Right atrium auricular region (tissue), 2 donors: Measurements from ENCODE around the gene ALDH1A1. TPM values are rescaled to one million over a fixed set of nuclear protein-coding genes. Genes with fewer than 3 reads are reported as not detected.

Source experiments
- DNase-seq: peaks from one replicate; pipeline ENCODE4 v3.0.0-alpha.2; 2019; ENCODE audit warnings: low spot score
- H3K27ac ChIP-seq, 2 donors: fragments of 200-600 bp; sonication (generic); 1 replicate in 1 of 2; 2 replicates in 1 of 2; pipeline ENCODE4 v1.5.1; 2016 to 2019
- H3K27me3 ChIP-seq, 2 donors: fragments of 200-600 bp; sonication (generic); one replicate each; pipeline versions ENCODE4 v1.5.1 to v1.6.0; 2017 to 2019
- H3K36me3 ChIP-seq: fragments of 200-600 bp; sonication (generic); one replicate; pipeline ENCODE4 v1.5.1; 2016
- H3K4me1 ChIP-seq, 2 donors: fragments of 200-600 bp; sonication (generic); one replicate each; pipeline versions ENCODE4 v1.5.1 to v1.6.0; 2017 to 2019
- H3K4me3 ChIP-seq, 2 donors: fragments of 200-600 bp; sonication (generic); 1 replicate in 1 of 2; 2 replicates in 1 of 2; pipeline ENCODE4 v1.5.1; 2017 to 2019; ENCODE audit warnings: mild to moderate bottlenecking in 1 of 2, moderate library complexity in 1 of 2
- H3K9me3 ChIP-seq, 2 donors: fragments of 200-600 bp; sonication (generic); one replicate each; pipeline ENCODE4 v1.5.1; 2019
- CTCF ChIP-seq, 2 donors: fragments of 200-600 bp; sonication (generic); IDR thresholded peaks; one replicate each; pipeline ENCODE4 v1.5.1; 2019; ENCODE audit warnings: antibody characterized with exemption in 2 of 2
- total RNA-seq, 2 donors: library from RNA; depleted of rRNA; stranded (reverse); fragments of >200 nt; gene quantifications; one replicate each; pipeline ENCODE4 v1.1.0, GENCODE V29; 2016

ALDH1A1 gene
- total RNA-seq, 2 donors from 2014 or later = 24.0 to 32.2 TPM

GRCh38 chr9:72896439-72896838 is 56.4 kb downstream of the ALDH1A1 start:
- H3K4me1 ChIP-seq = no peaks in the 10 kb centered on the region
- H3K9me3 ChIP-seq = no peaks in the 10 kb centered on the region
- no peak for TF ChIP-seq CTCF (IDR thresholded peaks at IDR 0.05)
- no peak overlapping the region for H3K4me3 ChIP-seq
- no peaks in the 10 kb centered on the region for H3K27me3 ChIP-seq
- no peak overlapping the region for H3K27ac ChIP-seq
- no peaks in the 10 kb centered on the region for H3K36me3 ChIP-seq
- no peak for DNase-seq

GRCh38 chr9:72895122-72895521 is 57.7 kb downstream of the ALDH1A1 start:
- DNase-seq = no peak
- Histone ChIP-seq H3K4me3 (no peak overlapping the region), H3K4me1 (no peaks in the 10 kb centered on the region), H3K27ac (no peak overlapping the region), H3K27me3 (no peaks in the 10 kb centered on the region), H3K36me3 (no peaks in the 10 kb centered on the region), H3K9me3 (no peaks in the 10 kb centered on the region)
- TF ChIP-seq CTCF (IDR thresholded peaks at IDR 0.05) = no peak

DNA sequence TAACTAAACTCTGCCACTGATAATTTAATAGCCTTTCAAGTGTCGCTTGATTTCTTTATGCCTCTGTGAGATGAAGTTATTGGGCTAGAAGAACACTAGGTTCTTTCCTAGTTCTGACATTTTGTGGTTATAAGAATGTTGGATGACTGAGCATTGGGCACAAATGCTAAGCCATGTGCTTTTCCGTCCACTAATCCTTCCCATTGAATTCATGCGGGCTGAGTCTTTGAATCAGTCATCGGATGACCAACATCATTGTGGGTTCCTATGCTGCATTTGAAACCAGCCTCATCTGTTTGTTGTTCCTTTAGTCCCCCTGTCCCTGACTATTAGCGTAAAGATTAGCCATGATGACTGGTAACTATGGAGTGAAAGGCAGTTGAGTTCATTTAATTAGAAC is 58.5 kb downstream of the ALDH1A1 start:
- no peak for TF ChIP-seq CTCF (IDR thresholded peaks at IDR 0.05)
- Histone ChIP-seq H3K36me3 (no peaks in the 10 kb centered on the region), H3K27me3 (no peaks in the 10 kb centered on the region), H3K27ac (no peak overlapping the region), H3K4me3 (no peak overlapping the region), H3K9me3 (no peaks in the 10 kb centered on the region), H3K4me1 (no peaks in the 10 kb centered on the region)
- DNase-seq = no peak

GRCh38 chr9:72893437-72893836 is 59.4 kb downstream of the ALDH1A1 start:
- H3K27me3 ChIP-seq = no peaks in the 10 kb centered on the region
- H3K36me3 ChIP-seq = no peaks in the 10 kb centered on the region
- no peak overlapping the region for H3K27ac ChIP-seq
- DNase-seq = no peak
- no peak for TF ChIP-seq CTCF (IDR thresholded peaks at IDR 0.05)
- no peaks in the 10 kb centered on the region for H3K4me1 ChIP-seq
- no peak overlapping the region for H3K4me3 ChIP-seq
- H3K9me3 ChIP-seq = no peaks in the 10 kb centered on the region

DNA sequence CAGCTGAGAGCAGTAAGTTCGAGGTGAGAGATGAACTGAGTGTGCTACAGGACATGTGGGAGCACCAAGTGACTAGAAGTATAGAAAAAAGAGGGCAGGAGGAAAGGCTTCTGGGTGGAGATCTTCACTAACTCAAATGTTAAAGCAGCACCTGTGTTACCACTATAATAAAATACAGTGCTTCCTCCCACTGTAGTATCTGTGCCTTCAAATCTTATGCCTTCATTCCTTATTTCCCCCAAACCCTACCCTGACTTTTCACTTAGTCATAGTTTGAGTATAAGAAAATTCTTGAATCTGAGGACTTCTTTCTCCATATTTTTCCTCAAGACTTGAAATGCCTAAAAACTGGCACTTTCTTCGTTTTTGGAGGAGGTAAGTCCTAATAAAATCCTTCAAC is 61.8 kb downstream of the ALDH1A1 start:
- Histone ChIP-seq H3K36me3 (no peaks in the 10 kb centered on the region), H3K9me3 (no peaks in the 10 kb centered on the region), H3K27ac (no peak overlapping the region), H3K27me3 (no peaks in the 10 kb centered on the region), H3K4me1 (no peaks in the 10 kb centered on the region), H3K4me3 (no peak overlapping the region)
- no peak for DNase-seq
- TF ChIP-seq CTCF (IDR thresholded peaks at IDR 0.05) = no peak

DNA sequence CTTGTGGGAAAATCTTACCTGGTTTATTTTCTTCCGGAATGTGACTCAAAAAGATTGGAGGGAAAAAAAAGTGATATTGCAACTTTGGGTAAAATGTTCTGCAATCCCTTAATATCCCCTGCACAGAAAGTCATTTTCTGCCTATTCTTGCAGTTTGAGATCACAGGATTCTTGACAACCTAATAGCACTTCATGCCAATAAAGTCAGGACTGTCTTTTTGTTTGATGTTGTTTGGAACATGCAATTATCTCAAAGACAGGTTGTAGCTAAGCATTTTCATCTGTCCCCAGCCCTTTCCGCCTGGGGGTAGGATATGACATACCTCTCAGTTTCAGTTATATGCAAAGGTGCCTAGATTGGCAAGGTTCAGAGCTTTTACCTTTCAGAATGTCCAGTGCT is 63.9 kb downstream of the ALDH1A1 start:
- Histone ChIP-seq H3K27ac (no peak overlapping the region), H3K9me3 (no peaks in the 10 kb centered on the region), H3K27me3 (no peaks in the 10 kb centered on the region), H3K36me3 (no peaks in the 10 kb centered on the region), H3K4me3 (no peak overlapping the region), H3K4me1 (no peaks in the 10 kb centered on the region)
- no peak for TF ChIP-seq CTCF (IDR thresholded peaks at IDR 0.05)
- no peak for DNase-seq
